Neural crest cell (in vitro differentiated cells): Measurements from ENCODE around the gene PHACTR1. TPM values are rescaled to one million over a fixed set of nuclear protein-coding genes. Genes with fewer than 3 reads are reported as not detected.
"Not testable (repeated sequence)": the region's sequence is repeated elsewhere in the genome, so short reads cannot be mapped to it uniquely, and the experiment has no call there.

Experiments used
- DNase-seq: peaks from one replicate; pipeline ENCODE4 v3.0.0; 2021; ENCODE audit warnings: low read depth, mixed read lengths, low spot score
- H3K27ac Mint-ChIP-seq: one replicate; pipeline ENCODE4 v1.8.0; 2021; ENCODE audit warnings: mild to moderate bottlenecking, mixed read lengths; ENCODE audit not compliant: unreplicated experiment
- H3K27me3 Mint-ChIP-seq: 2 replicates; pipeline ENCODE4 v1.8.0; 2021; ENCODE audit warnings: low read depth, mild to moderate bottlenecking, mixed read lengths
- H3K36me3 Mint-ChIP-seq: 2 replicates; pipeline ENCODE4 v1.8.0; 2021; ENCODE audit warnings: low read depth, mild to moderate bottlenecking, mixed read lengths
- H3K4me1 Mint-ChIP-seq: 2 replicates; pipeline ENCODE4 v1.8.0; 2021; ENCODE audit warnings: mixed read lengths
- H3K4me3 Mint-ChIP-seq: one replicate; pipeline ENCODE4 v1.8.0; 2021; ENCODE audit warnings: mild to moderate bottlenecking, mixed read lengths
- H3K9me3 Mint-ChIP-seq: 2 replicates; pipeline ENCODE4 v1.8.0; 2021; ENCODE audit warnings: mixed read lengths
- total RNA-seq: library from RNA; stranded (reverse); gene quantifications from 2 replicates; pipeline ENCODE4 v1.2.1, GENCODE V29; 2021
- TF ChIP-seq, protein P1 (sequence below): fragments of 200-600 bp; sonication (generic); conservative IDR thresholded peaks from 2 replicates; pipeline ENCODE4 v1.5.0; 2021; ENCODE audit warnings: antibody characterized with exemption, mild to moderate bottlenecking

Gene PHACTR1
- total RNA-seq, 1 donor from 2014 or later = 10.4 TPM

DNA sequence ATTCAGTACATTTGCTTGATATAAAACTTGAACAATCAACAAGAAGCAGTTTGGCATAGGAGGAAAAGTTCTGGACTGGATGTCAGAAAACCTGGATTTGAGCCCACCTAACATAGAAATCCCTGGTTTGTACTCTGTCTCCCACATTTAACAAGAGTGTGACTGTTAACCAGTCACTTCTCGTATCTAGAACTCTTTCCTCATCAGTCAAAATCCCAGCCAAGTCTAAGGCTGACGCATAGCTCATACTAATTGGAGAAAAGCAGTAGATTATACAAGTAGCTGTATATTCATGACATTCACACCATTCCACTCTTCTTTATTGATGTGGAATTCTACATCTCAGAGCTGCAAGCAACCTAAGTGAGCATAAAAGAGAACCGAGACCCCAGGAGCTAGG is 222.7 kb downstream of the PHACTR1 start:
- Mint-ChIP-seq H3K4me1 (no peaks in the 10 kb centered on the region), H3K27me3 (no peaks in the 10 kb centered on the region), H3K36me3 (no peaks in the 10 kb centered on the region), H3K4me3 (no peak overlapping the region), H3K9me3 (no peaks in the 10 kb centered on the region), H3K27ac (no peak overlapping the region)
- DNase-seq = no peak
- TF ChIP-seq, protein P1, sequence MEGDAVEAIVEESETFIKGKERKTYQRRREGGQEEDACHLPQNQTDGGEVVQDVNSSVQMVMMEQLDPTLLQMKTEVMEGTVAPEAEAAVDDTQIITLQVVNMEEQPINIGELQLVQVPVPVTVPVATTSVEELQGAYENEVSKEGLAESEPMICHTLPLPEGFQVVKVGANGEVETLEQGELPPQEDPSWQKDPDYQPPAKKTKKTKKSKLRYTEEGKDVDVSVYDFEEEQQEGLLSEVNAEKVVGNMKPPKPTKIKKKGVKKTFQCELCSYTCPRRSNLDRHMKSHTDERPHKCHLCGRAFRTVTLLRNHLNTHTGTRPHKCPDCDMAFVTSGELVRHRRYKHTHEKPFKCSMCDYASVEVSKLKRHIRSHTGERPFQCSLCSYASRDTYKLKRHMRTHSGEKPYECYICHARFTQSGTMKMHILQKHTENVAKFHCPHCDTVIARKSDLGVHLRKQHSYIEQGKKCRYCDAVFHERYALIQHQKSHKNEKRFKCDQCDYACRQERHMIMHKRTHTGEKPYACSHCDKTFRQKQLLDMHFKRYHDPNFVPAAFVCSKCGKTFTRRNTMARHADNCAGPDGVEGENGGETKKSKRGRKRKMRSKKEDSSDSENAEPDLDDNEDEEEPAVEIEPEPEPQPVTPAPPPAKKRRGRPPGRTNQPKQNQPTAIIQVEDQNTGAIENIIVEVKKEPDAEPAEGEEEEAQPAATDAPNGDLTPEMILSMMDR = no peak

DNA sequence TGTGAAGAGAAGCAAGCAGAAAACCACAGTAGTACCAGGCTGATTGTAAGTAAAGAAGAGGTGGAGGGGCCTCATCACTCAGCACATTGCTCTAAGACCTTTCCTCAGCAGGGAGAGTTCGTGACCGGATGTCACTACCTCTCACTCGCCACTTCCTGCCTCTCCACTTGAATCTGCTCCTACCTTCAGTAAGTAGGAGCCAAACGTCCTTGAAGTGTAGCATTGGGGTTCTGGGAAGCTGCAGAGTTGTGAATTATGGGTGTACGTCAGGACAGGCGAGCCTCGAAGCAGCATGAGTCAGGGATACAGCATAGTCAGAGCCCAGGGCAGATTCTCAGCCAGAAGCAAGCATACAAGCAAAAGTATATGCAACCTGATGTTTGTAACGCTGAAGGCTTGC is 224.9 kb downstream of the PHACTR1 start:
- no peaks in the 10 kb centered on the region for H3K9me3 Mint-ChIP-seq
- no peaks in the 10 kb centered on the region for H3K36me3 Mint-ChIP-seq
- H3K4me3 Mint-ChIP-seq = no peak overlapping the region
- TF ChIP-seq, protein P1 = no peak
- no peaks in the 10 kb centered on the region for H3K27me3 Mint-ChIP-seq
- no peak for DNase-seq
- H3K27ac Mint-ChIP-seq = no peak overlapping the region
- H3K4me1 Mint-ChIP-seq = no peaks in the 10 kb centered on the region

DNA sequence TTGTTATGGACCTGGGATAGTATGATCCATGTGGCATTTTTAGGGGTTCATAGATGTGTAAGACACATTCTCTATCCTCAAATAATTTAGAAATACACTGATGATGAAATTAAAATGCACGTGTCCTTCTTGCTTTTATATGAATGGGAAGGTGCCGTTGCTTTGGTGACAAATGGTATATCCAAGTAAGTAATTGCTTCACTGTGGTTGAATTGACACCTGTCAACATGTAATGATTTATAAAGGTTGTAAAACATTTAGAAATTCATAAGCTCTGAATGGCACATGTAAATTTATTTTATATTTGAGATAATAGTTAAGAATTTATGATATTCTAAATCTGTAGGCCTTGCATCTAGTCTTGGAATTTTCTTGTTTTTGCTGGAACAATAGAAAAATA is 227.0 kb downstream of the PHACTR1 start:
- TF ChIP-seq, protein P1 = no peak
- H3K4me1 Mint-ChIP-seq = no peaks in the 10 kb centered on the region
- H3K36me3 Mint-ChIP-seq = no peaks in the 10 kb centered on the region
- no peak for DNase-seq
- no peak overlapping the region for H3K27ac Mint-ChIP-seq
- no peak overlapping the region for H3K4me3 Mint-ChIP-seq
- H3K27me3 Mint-ChIP-seq = no peaks in the 10 kb centered on the region
- peaks cover 2% of the 10 kb centered on the region for H3K9me3 Mint-ChIP-seq

DNA sequence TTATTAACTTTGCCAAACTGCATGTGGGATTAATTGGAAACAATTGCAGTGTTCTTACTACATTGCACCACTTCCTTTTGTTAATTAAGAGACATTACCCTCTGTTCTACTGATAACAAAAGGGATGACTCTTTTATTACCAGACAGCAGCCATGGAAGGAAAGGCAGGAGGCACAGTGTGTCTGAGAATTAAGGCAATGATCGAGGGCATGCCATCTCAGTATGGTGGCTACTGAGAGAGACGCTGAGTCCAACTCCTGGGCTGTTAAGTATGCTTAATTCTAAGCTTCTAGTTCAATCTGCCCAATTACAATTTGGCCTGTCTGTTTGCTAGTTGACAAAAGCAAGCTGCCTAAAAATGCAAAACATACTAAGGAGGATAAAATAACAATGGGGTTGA is 227.4 kb downstream of the PHACTR1 start:
- no peak overlapping the region for H3K4me3 Mint-ChIP-seq
- peaks cover 2% of the 10 kb centered on the region for H3K9me3 Mint-ChIP-seq
- TF ChIP-seq, protein P1 = no peak
- no peaks in the 10 kb centered on the region for H3K4me1 Mint-ChIP-seq
- no peak for DNase-seq
- H3K36me3 Mint-ChIP-seq = no peaks in the 10 kb centered on the region
- no peak overlapping the region for H3K27ac Mint-ChIP-seq
- H3K27me3 Mint-ChIP-seq = no peaks in the 10 kb centered on the region

DNA sequence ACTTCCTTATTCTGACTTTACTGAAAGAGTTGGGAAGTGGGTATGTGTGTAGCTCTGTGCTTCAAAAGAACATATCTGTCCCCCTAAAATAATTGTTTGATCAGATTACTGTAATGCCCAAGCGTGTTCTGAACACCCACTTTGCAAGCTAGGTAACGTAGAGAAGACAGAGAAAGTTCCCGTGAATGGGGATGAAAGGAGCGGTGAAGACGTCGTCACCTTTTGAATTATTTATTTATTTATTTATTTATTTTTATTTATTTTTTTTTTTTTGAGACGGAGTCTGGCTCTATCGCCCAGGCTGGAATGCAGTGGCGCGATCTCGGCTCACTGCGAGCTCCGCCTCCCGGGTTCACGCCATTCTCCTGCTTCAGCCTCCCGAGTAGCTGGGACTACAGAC is 228.0 kb downstream of the PHACTR1 start:
- not testable (repeated sequence) for H3K36me3 Mint-ChIP-seq, DNase-seq, H3K27ac Mint-ChIP-seq, H3K4me3 Mint-ChIP-seq, H3K27me3 Mint-ChIP-seq, H3K9me3 Mint-ChIP-seq, H3K4me1 Mint-ChIP-seq

DNA sequence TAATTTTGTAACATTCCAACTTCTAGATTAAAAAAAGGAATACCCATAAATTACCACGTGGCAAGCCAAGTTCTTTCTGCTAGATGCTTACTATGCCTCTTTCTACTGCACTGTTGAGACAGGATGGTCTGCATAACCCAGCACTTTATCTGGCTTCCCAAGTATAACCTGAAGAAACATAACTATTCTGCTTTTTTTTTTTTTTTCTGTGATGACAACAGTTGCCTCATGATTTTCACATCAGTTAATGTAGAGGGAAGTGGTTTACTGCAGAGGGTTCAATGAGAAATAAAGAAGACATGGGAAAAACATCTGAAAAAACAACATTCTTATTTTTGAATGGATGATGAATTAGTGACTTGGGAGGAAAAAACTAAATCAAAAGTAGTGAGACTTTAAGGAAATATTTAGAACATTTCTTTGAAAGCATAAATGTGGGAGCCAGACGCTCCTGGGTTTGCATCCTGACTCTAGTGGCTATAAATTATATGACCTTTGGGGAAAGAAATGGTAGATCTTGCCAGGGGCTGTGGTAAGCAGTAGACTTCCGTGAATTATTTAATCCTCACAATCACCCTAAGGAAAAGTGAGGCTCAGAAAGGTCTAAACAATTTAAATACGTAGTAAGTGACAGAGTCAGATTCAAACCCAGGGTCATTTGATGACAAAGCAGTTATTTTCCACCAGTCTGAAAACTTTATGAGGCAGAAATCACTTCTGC is 230.7 kb downstream of the PHACTR1 start:
- H3K9me3 Mint-ChIP-seq = peaks cover 2% of the 10 kb centered on the region
- H3K27me3 Mint-ChIP-seq = no peaks in the 10 kb centered on the region
- TF ChIP-seq, protein P1 = no peak
- no peak overlapping the region for H3K4me3 Mint-ChIP-seq
- no peaks in the 10 kb centered on the region for H3K36me3 Mint-ChIP-seq
- H3K4me1 Mint-ChIP-seq = peaks cover 4% of the 10 kb centered on the region
- no peak overlapping the region for H3K27ac Mint-ChIP-seq
- no peak for DNase-seq
